Type B pancreatic cell (in vitro differentiated cells): ENCODE measurements around the gene GIPC2. TPM values are rescaled to one million over a fixed set of nuclear protein-coding genes. Genes with fewer than 3 reads are reported as not detected.

ENCODE experiments used
- DNase-seq: peaks from one replicate; pipeline ENCODE4 v3.0.0; 2021; ENCODE audit warnings: mixed read lengths; ENCODE audit not compliant: unreplicated experiment; ENCODE audit errors: extremely low spot score
- H3K27ac Mint-ChIP-seq: 2 replicates; pipeline ENCODE4 v1.8.0; 2021; ENCODE audit warnings: mild to moderate bottlenecking, mixed read lengths
- H3K27me3 Mint-ChIP-seq: 2 replicates; pipeline ENCODE4 v1.8.0; 2021; ENCODE audit warnings: mixed read lengths
- H3K36me3 Mint-ChIP-seq: 2 replicates; pipeline ENCODE4 v1.8.0; 2021; ENCODE audit warnings: mixed read lengths
- H3K4me1 Mint-ChIP-seq: one replicate; pipeline ENCODE4 v1.8.0; 2021; ENCODE audit warnings: mixed read lengths; ENCODE audit not compliant: unreplicated experiment
- H3K4me3 Mint-ChIP-seq: 2 replicates; pipeline ENCODE4 v1.8.0; 2021; ENCODE audit warnings: mild to moderate bottlenecking, mixed read lengths
- H3K9me3 Mint-ChIP-seq: 2 replicates; pipeline ENCODE4 v1.8.0; 2021; ENCODE audit warnings: mixed read lengths
- CTCF ChIP-seq: fragments of 200-600 bp; sonication (generic); conservative IDR thresholded peaks from 2 replicates; pipeline ENCODE4 v1.5.0; 2021; ENCODE audit warnings: antibody characterized with exemption, mild to moderate bottlenecking
- total RNA-seq: library from RNA; stranded (reverse); gene quantifications from 2 replicates; pipeline ENCODE4 v1.2.1, GENCODE V29; 2021; ENCODE audit warnings: low replicate concordance

The GIPC2 gene
- total RNA-seq, 1 donor from 2014 or later = 2.9 TPM

GRCh38 chr1:78141531-78142231 is 95.9 kb downstream of the GIPC2 start:
- Mint-ChIP-seq H3K4me3 (no peak overlapping the region), H3K27ac (no peak overlapping the region), H3K36me3 (no peaks in the 10 kb centered on the region), H3K4me1 (peaks cover 4% of the 10 kb centered on the region), H3K27me3 (peaks cover 8% of the 10 kb centered on the region), H3K9me3 (no peaks in the 10 kb centered on the region)
- no peak for TF ChIP-seq CTCF
- no peak for DNase-seq

DNA sequence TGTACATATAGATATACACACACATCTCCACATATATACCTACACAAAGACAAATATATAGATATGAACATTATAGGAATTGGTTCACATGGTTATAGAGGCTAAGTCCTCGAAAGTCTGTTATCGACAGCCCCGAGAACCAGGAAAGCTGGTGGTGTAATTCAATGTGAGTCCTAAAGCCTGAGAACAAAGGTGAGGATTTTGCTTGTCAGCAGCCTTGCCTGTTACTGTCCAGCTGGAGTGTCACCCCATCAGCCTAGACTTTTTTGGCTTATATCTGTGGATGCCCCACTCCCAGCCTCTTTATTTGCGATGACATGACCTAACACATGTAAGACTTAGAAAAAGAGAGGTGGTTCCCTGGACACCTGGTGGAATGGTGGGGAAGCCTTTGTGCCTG is 97.0 kb downstream of the GIPC2 start:
- Mint-ChIP-seq H3K4me1 (peaks cover 4% of the 10 kb centered on the region), H3K27me3 (peaks cover 8% of the 10 kb centered on the region), H3K36me3 (no peaks in the 10 kb centered on the region), H3K9me3 (no peaks in the 10 kb centered on the region), H3K27ac (no peak overlapping the region), H3K4me3 (no peak overlapping the region)
- no peak for DNase-seq
- no peak for TF ChIP-seq CTCF

- Mint-ChIP-seq H3K36me3 (no peaks in the 10 kb centered on the region), H3K9me3 (no peaks in the 10 kb centered on the region), H3K27me3 (peaks cover 8% of the 10 kb centered on the region), H3K4me3 (no peak overlapping the region), H3K27ac (no peak overlapping the region), H3K4me1 (peaks cover 4% of the 10 kb centered on the region)
- no peak for TF ChIP-seq CTCF
- DNase-seq = no peak
Measured at GRCh38 chr1:78143152-78143551, 97.4 kb downstream of the GIPC2 start.

GRCh38 chr1:78143673-78144072 is 97.9 kb downstream of the GIPC2 start:
- Mint-ChIP-seq H3K36me3 (no peaks in the 10 kb centered on the region), H3K4me3 (no peak overlapping the region), H3K9me3 (no peaks in the 10 kb centered on the region), H3K27ac (no peak overlapping the region), H3K4me1 (peaks cover 4% of the 10 kb centered on the region), H3K27me3 (peaks cover 8% of the 10 kb centered on the region)
- no peak for DNase-seq
- TF ChIP-seq CTCF = no peak

- H3K27me3 Mint-ChIP-seq = peaks cover 8% of the 10 kb centered on the region
Measured at GRCh38 chr1:78145105-78145580, 99.4 kb downstream of the GIPC2 start.

More at GRCh38 chr1:78145105-78145580, 99.4 kb downstream of the GIPC2 start:
- no peak overlapping the region for H3K4me3 Mint-ChIP-seq
- no peaks in the 10 kb centered on the region for H3K36me3 Mint-ChIP-seq
- H3K9me3 Mint-ChIP-seq = no peaks in the 10 kb centered on the region
- TF ChIP-seq CTCF = peak; percentile 95
- no peak overlapping the region for H3K27ac Mint-ChIP-seq
- H3K4me1 Mint-ChIP-seq = peaks cover 4% of the 10 kb centered on the region
- no peak for DNase-seq
